GM12878 (cell line): ENCODE results near the gene FOXR1. TPM values are rescaled to one million over a fixed set of nuclear protein-coding genes. Genes with fewer than 3 reads are reported as not detected.

ENCODE experiments used
- ATAC-seq: fragments of 200-7000 bp; cut with Tn5 transposase; 3 replicates; pipeline ENCODE4 v1.9.1; 2020; ENCODE audit warnings: mild to moderate bottlenecking, moderate library complexity
- BruUV-seq: library from RNA; stranded (reverse); fragments of 400-500 nt; replicated peaks from 2 replicates; lab custom pipeline; 2021; lab: Mats Ljungman, UMichigan
- CTCF ChIA-PET: fragments of 300-600 bp; sonication (Branson Sonifier 250); formaldehyde crosslinking; extraction: SDS; loops from one replicate; lab custom pipeline; 2021; ENCODE audit warnings: inconsistent platforms; lab: Yijun Ruan, JAX
- POLR2A ChIA-PET: fragments of 350-600 bp; formaldehyde crosslinking; extraction: SDS; loops from one replicate; lab custom pipeline; 2021; ENCODE audit warnings: inconsistent platforms; lab: Charles Lee
- RAD21 ChIA-PET: fragments of 300-600 bp; sonication (Branson Sonifier 250); formaldehyde crosslinking; loops from one replicate; lab custom pipeline; 2023; ENCODE audit warnings: antibody characterized with exemption; ENCODE audit not compliant: unreplicated experiment; lab: Charles Lee
- SMC1A ChIA-PET: fragments of 300-600 bp; sonication (Branson Sonifier 250); formaldehyde crosslinking; loops from one replicate; lab custom pipeline; 2023; ENCODE audit not compliant: unreplicated experiment, uncharacterized antibody; lab: Charles Lee
- DNase-seq: peaks from one replicate; pipeline ENCODE4 v3.0.0-alpha.2; 2011; ENCODE audit warnings: low read depth, low spot score
- FAIRE-seq: peaks from 3 replicates; lab custom pipeline; 2011; peaks lifted over from hg19 to GRCh38; lab: Jason Lieb, UNC
- H2AFZ ChIP-seq: 2 replicates; pipeline ENCODE4 v1.6.0; 2011; ENCODE audit warnings: low read depth, low read length, control low read depth; ENCODE audit not compliant: control insufficient read depth
- H3K27ac ChIP-seq: 2 replicates; pipeline ENCODE4 v1.5.1; 2011; ENCODE audit warnings: control low read depth; ENCODE audit not compliant: control insufficient read depth, insufficient read depth
- H3K27me3 ChIP-seq, 2 experiments: replicated peaks in 1 of 2; 2 replicates each; pipeline versions ENCODE4 v1.6.0 to v1.6.1; 2011; ENCODE audit warnings: low read length in 1 of 2; ENCODE audit not compliant: control insufficient read depth in 2 of 2, insufficient read depth in 2 of 2
- H3K36me3 ChIP-seq, 2 experiments: 2 replicates each; pipeline ENCODE4 v1.5.1; 2011; ENCODE audit warnings: low read length in 1 of 2; ENCODE audit not compliant: control insufficient read depth in 2 of 2, insufficient read depth in 2 of 2
- H3K4me1 ChIP-seq: 2 replicates; pipeline ENCODE4 v1.6.1; 2011; ENCODE audit warnings: mild to moderate bottlenecking, low read length, moderate library complexity, mixed read lengths; ENCODE audit not compliant: control insufficient read depth, insufficient read depth
- H3K4me2 ChIP-seq: 2 replicates; pipeline ENCODE4 v1.6.0; 2011; ENCODE audit warnings: control low read depth; ENCODE audit not compliant: control insufficient read depth, insufficient read depth
- H3K4me3 ChIP-seq: fragments of 200-600 bp; sonication (generic); 2 replicates; pipeline ENCODE4 v1.5.1; 2016
- H3K79me2 ChIP-seq: 2 replicates; pipeline ENCODE4 v1.6.0; 2011; ENCODE audit warnings: low read length; ENCODE audit not compliant: control insufficient read depth, insufficient read depth
- H3K9ac ChIP-seq: 2 replicates; pipeline ENCODE4 v1.8.0; 2011; ENCODE audit warnings: low read length, control low read depth, mixed read lengths; ENCODE audit not compliant: control insufficient read depth, insufficient read depth
- H3K9me3 ChIP-seq: replicated peaks from 3 replicates; pipeline ENCODE4 v1.5.1; 2011; ENCODE audit warnings: mild to moderate bottlenecking, low read length; ENCODE audit not compliant: control insufficient read depth, insufficient read depth
- H4K20me1 ChIP-seq: 2 replicates; pipeline ENCODE4 v1.6.0; 2011; ENCODE audit not compliant: control insufficient read depth, insufficient read depth
- CBX3 ChIP-seq: fragments of 200-600 bp; sonication (generic); IDR thresholded peaks from 2 replicates; pipeline ENCODE4 v1.6.1; 2016; ENCODE audit warnings: low read depth, borderline replicate concordance
- E2F4 ChIP-seq: IDR thresholded peaks from 2 replicates; pipeline ENCODE4 v1.6.1; 2012; ENCODE audit warnings: low read depth, low read length, improper control_type of control experiment
- E4F1 ChIP-seq: fragments of 450-650 bp; IDR thresholded peaks from 2 replicates; pipeline ENCODE4 v1.6.1; 2018; ENCODE audit warnings: borderline replicate concordance, mild to moderate bottlenecking; ENCODE audit not compliant: partially characterized antibody
- EP300 ChIP-seq, 2 experiments: fragments of 150-350 bp in 1 of 2; IDR thresholded peaks; 2 replicates each; pipeline ENCODE4 v1.6.1; 2011 to 2012; ENCODE audit warnings: low read depth in 2 of 2, low read length in 2 of 2, borderline replicate concordance in 1 of 2, improper control_type of control experiment in 1 of 2, inconsistent platforms in 1 of 2; ENCODE audit not compliant: control insufficient read depth in 1 of 2
- ETV6 ChIP-seq, 2 experiments: fragments of 450-650 bp in 1 of 2; IDR thresholded peaks in 1 of 2; conservative IDR thresholded peaks in 1 of 2; 2 replicates each; pipeline ENCODE4 v1.6.1; 2014; ENCODE audit warnings: antibody characterized with exemption in 1 of 2, borderline replicate concordance in 1 of 2, low read depth in 1 of 2, mild to moderate bottlenecking in 1 of 2, moderate library complexity in 1 of 2
- IRF4 ChIP-seq: IDR thresholded peaks from 2 replicates; pipeline ENCODE4 v1.6.1; 2011; ENCODE audit warnings: low read depth, low read length
- IRF5 ChIP-seq: fragments of 450-650 bp; IDR thresholded peaks from 2 replicates; pipeline ENCODE4 v1.6.1; 2017; ENCODE audit warnings: borderline replicate concordance
- KAT2A ChIP-seq: conservative IDR thresholded peaks from 2 replicates; pipeline ENCODE4 v1.6.1; 2011; ENCODE audit warnings: low read depth, low read length; ENCODE audit not compliant: control insufficient read depth
- NR2C2 ChIP-seq: IDR thresholded peaks from 2 replicates; pipeline ENCODE4 v1.6.1; 2011; ENCODE audit warnings: borderline replicate concordance, low read depth; ENCODE audit not compliant: control insufficient read depth, insufficient read length
- POLR2AphosphoS5 ChIP-seq: IDR thresholded peaks from 2 replicates; pipeline ENCODE4 v1.6.1; 2011; ENCODE audit warnings: mild to moderate bottlenecking, low read length, inconsistent platforms
- RAD21 ChIP-seq: IDR thresholded peaks from 2 replicates; pipeline ENCODE4 v1.6.1; 2011; ENCODE audit warnings: mild to moderate bottlenecking, low read depth, low read length, moderate library complexity; ENCODE audit not compliant: insufficient read depth
- RBBP5 ChIP-seq: fragments of 200-600 bp; sonication (generic); conservative IDR thresholded peaks from 2 replicates; pipeline ENCODE4 v1.6.1; 2016
- SPI1 ChIP-seq: IDR thresholded peaks from 2 replicates; pipeline ENCODE4 v1.6.1; 2011; ENCODE audit warnings: low read depth, mild to moderate bottlenecking, low read length, moderate library complexity, borderline replicate concordance; ENCODE audit not compliant: insufficient read depth
- ZNF687 ChIP-seq: fragments of 450-650 bp; IDR thresholded peaks from 2 replicates; pipeline ENCODE4 v1.6.1; 2017; ENCODE audit warnings: mild to moderate bottlenecking, moderate library complexity
- WGBS: methylation state at CpG from one replicate; pipeline ENCODE4 v1.1.6; 2016; ENCODE audit warnings: low lambda C conversion rate; ENCODE audit not compliant: insufficient replicate concordance, insufficient coverage; ENCODE audit errors: missing lambda C conversion rate; 5-methylcytosine and 5-hydroxymethylcytosine counted together
- in situ Hi-C: fragments of 300-500 bp; cut with MboI; formaldehyde crosslinking; loops from 9 replicates; pipeline ENCODE4 v1.14.3; 2018; ENCODE audit warnings: mixed read lengths
- intact Hi-C: fragments of 100-400 bp; cut with micrococcal nuclease; formaldehyde crosslinking; loops from one replicate; pipeline ENCODE4 v1.14.2; 2022; ENCODE audit not compliant: unreplicated experiment
- polyA plus RNA-seq, 11 experiments: library from polyadenylated mRNA; depleted of rRNA in 4 of 11; unstranded in 6 of 11; stranded (reverse) in 5 of 11; fragments of >200 nt; fragmentation: Nextera tagmentation in 4 of 11; fragmentation: Illumina TruSeq in 1 of 11; extraction: Ambion mirVana in 4 of 11; extraction: Trizol in 1 of 11; gene quantifications; 1 replicate in 1 of 11; 2 replicates in 10 of 11; pipeline versions ENCODE4 v1.2.1 to v1.2.3, GENCODE V29; 2011 to 2016; ENCODE audit warnings: inconsistent platforms in 2 of 11, missing spikeins in 2 of 11, low read depth in 1 of 11
- total RNA-seq, 4 experiments: library from RNA; depleted of rRNA in 3 of 4; stranded (reverse); fragments of >200 nt in 3 of 4; fragmentation: Illumina TruSeq in 1 of 4; extraction: Trizol in 1 of 4; gene quantifications; 2 replicates each; pipeline versions ENCODE4 v1.2.1 to v1.2.3, GENCODE V29; 2013 to 2021

FOXR1 gene
- total and polyA plus RNA-seq, 10 of the 15 experiments (the other 5 are each of a cell fraction or from before 2014, with no cell fraction given) = not detected

GRCh38 chr11:119029069-119029339 lies 57.4 kb downstream of the FOXR1 start:
- in situ Hi-C loops = no loop called here
- intact Hi-C loops = no loop called here
- Histone ChIP-seq H3K4me2 (peak overlapping the region; percentile 85), H3K9me3 (no peaks in the 10 kb centered on the region), H3K36me3 (peaks cover 4 to 5% of the 10 kb centered on the region in 2 experiments; a peak in 3 of 4 replicates), H3K27me3 (no peaks in the 10 kb centered on the region), H4K20me1 (no peaks in the 10 kb centered on the region), H3K27ac (peak overlapping the region; percentile 80; the same call in 1 of the 2 replicates), H3K79me2 (peaks cover 13% of the 10 kb centered on the region), H3K4me1 (peaks cover 14% of the 10 kb centered on the region), H3K4me3 (peak overlapping the region; percentile 78), H2AFZ (no peak overlapping the region), H3K9ac (peak overlapping the region; percentile 74; the same call in 1 of the 2 replicates)
- DNase-seq (no peak), FAIRE-seq (no peak), ATAC-seq (no peak)
- POLR2A ChIA-PET = interaction anchor here (0.6 to 3.0 kb wide), 8 partner anchors 10 to 78 kb away, joined by 3 to 14 read pairs (median 6); partner anchors contain the start of genes C2CD2L, CENATAC, HYOU1 and RPS25
- BruUV-seq = no TSS peak
- CTCF ChIA-PET = interaction anchor here (1.6 kb wide), 1 partner anchor 9 kb away, joined by 16 read pairs; the partner anchor contains the start of gene TRAPPC4
- 94% methylated on average over 1 of the region's 1 CpG for WGBS
- SMC1A ChIA-PET = interaction anchor here (0.5 to 4.9 kb wide), 4 partner anchors 12 to 295 kb away, joined by 3 to 40 read pairs (median 3); partner anchors contain the start of genes RPS25 and TRAPPC4
- RAD21 ChIA-PET = interaction anchor here (0.7 to 1.4 kb wide), 2 partner anchors 28 to 32 kb away, joined by 3 read pairs; no protein-coding TSS in a partner anchor
- no peak for TF ChIP-seq KAT2A
- no peak for TF ChIP-seq IRF5
- no peak for TF ChIP-seq EP300 (IDR thresholded peaks at IDR 0.05; ENCODE audit: borderline replicate concordance in 1 of 2, control insufficient read depth in 1 of 2, low read depth in 2 of 2, low read length in 2 of 2)
- no peak for TF ChIP-seq RBBP5
- TF ChIP-seq RAD21 = no peak
- no peak for TF ChIP-seq ETV6 (conservative IDR thresholded peaks at IDR 0.05 in 1 of 2, IDR thresholded peaks at IDR 0.05 in 1 of 2; ENCODE audit: borderline replicate concordance in 1 of 2, low read depth in 1 of 2)
- no peak for TF ChIP-seq IRF4
- no peak for TF ChIP-seq POLR2AphosphoS5
- no peak for TF ChIP-seq NR2C2
- no peak for TF ChIP-seq CBX3
- TF ChIP-seq E4F1 = no peak
- TF ChIP-seq ZNF687 = no peak
- no peak for TF ChIP-seq E2F4
- TF ChIP-seq SPI1 = no peak
